Measurements from ENCODE around the gene LEKR1.

DNA sequence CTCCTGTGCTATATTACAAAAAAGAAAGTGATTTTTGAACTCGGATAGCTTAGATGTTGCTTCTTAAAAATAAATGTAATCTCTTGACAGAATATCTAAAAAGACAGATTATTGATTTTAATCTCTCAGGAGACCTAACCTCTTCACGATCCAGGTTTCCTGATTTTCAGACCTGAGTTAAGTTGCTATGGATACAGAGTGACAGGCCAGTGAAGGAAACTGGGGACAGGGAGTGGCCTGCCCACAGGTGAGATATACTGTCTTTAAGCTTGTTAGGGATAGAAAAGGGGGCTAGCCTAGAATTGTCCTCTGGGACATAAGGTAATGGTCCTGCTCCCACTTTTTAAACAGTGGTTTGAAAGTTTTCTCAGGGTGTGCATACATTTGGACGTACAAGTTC, 260.6 kb downstream of the LEKR1 start:
- TF ChIP-seq TAF1 (IDR thresholded peaks at IDR 0.05; ENCODE audit: borderline replicate concordance, insufficient read depth, low read length) (no peak), POLR2AphosphoS5 (IDR thresholded peaks at IDR 0.05; ENCODE audit: low read depth, low read length) (no peak), REST (IDR thresholded peaks at IDR 0.05; ENCODE audit: insufficient read depth in 1 of 2, low read depth in 2 of 2, low read length in 2 of 2) (no peak)

Data from PFSK-1 (cell line).